COLO829 (cell line): ENCODE results near the gene AKT3.
"Not testable (repeated sequence)": the region's sequence is repeated elsewhere in the genome, so short reads cannot be mapped to it uniquely, and the experiment has no call there.

ENCODE experiments used
- DNase-seq: peaks from one replicate; pipeline ENCODE4 v3.0.0; 2012; ENCODE audit warnings: low spot score

The AKT3 gene

GRCh38 chr1:243841507-243841906 is 8.5 kb downstream of the AKT3 start:
- DNase-seq = no peak

- DNase-seq = no peak
Observed at GRCh38 chr1:243837907-243838535, 12.0 kb downstream of the AKT3 start.

GRCh38 chr1:243834130-243834529 is 15.9 kb downstream of the AKT3 start:
- DNase-seq = no peak

GRCh38 chr1:243831463-243831862 is 18.6 kb downstream of the AKT3 start:
- DNase-seq = no peak

- no peak for DNase-seq
Observed at GRCh38 chr1:243827206-243827605, 22.8 kb downstream of the AKT3 start.

- DNase-seq = not testable (repeated sequence)
Observed at GRCh38 chr1:243824907-243825306, 25.1 kb downstream of the AKT3 start.

- no peak for DNase-seq
Observed at GRCh38 chr1:243821177-243821680, 28.8 kb downstream of the AKT3 start.

- DNase-seq = no peak
Observed at GRCh38 chr1:243819438-243819839, 30.6 kb downstream of the AKT3 start.

GRCh38 chr1:243818978-243819377 is 31.1 kb downstream of the AKT3 start:
- no peak for DNase-seq

- no peak for DNase-seq
Observed at GRCh38 chr1:243814718-243815117, 35.3 kb downstream of the AKT3 start.

GRCh38 chr1:243807346-243807745 is 42.7 kb downstream of the AKT3 start:
- not testable (repeated sequence) for DNase-seq

- DNase-seq = no peak
Observed at GRCh38 chr1:243806310-243806709, 43.7 kb downstream of the AKT3 start.

GRCh38 chr1:243802736-243803135 is 47.3 kb downstream of the AKT3 start:
- no peak for DNase-seq

- DNase-seq = no peak
Observed at GRCh38 chr1:243801378-243801777, 48.7 kb downstream of the AKT3 start.

GRCh38 chr1:243799908-243800307 is 50.1 kb downstream of the AKT3 start:
- DNase-seq = no peak

GRCh38 chr1:243798726-243799125 is 51.3 kb downstream of the AKT3 start:
- no peak for DNase-seq

- no peak for DNase-seq
Observed at GRCh38 chr1:243796016-243796415, 54.0 kb downstream of the AKT3 start.

- DNase-seq = no peak
Observed at GRCh38 chr1:243793298-243793697, 56.7 kb downstream of the AKT3 start.

GRCh38 chr1:243792891-243793290 is 57.2 kb downstream of the AKT3 start:
- no peak for DNase-seq

- DNase-seq = no peak
Observed at GRCh38 chr1:243792401-243792800, 57.6 kb downstream of the AKT3 start.

- no peak for DNase-seq
Observed at GRCh38 chr1:243791586-243792267, 58.3 kb downstream of the AKT3 start.

GRCh38 chr1:243790404-243790803 is 59.6 kb downstream of the AKT3 start:
- no peak for DNase-seq

GRCh38 chr1:243786531-243786930 is 63.5 kb downstream of the AKT3 start:
- DNase-seq = no peak

- no peak for DNase-seq
Observed at GRCh38 chr1:243784506-243784905, 65.5 kb downstream of the AKT3 start.
